ENCODE data around the gene PDK2.

- TF ChIP-seq SUZ12 (IDR thresholded peaks at IDR 0.05) (no peak), CTBP1 (IDR thresholded peaks at IDR 0.05; ENCODE audit: borderline replicate concordance) (no peak), TARDBP (IDR thresholded peaks at IDR 0.05) (no peak), FOXK2 (IDR thresholded peaks at IDR 0.05) (no peak)
Measured at GRCh38 chr17:50118076-50118827, 23.1 kb downstream of the PDK2 start.

Data from HEK293T (cell line).